H9 (cell line): ENCODE data around the gene SLC6A3. TPM values are rescaled to one million over a fixed set of nuclear protein-coding genes. Genes with fewer than 3 reads are reported as not detected.
"Not testable (repeated sequence)": the region's sequence is repeated elsewhere in the genome, so short reads cannot be mapped to it uniquely, and the experiment has no call there.

ENCODE experiments used
- DNase-seq: peaks from one replicate; pipeline ENCODE4 v3.0.0-alpha.2; 2017
- H2AFZ ChIP-seq: one replicate; pipeline ENCODE4 v1.6.1; 2013; ENCODE audit warnings: mild to moderate bottlenecking, low read length, control low read depth, moderate library complexity
- H2AK5ac ChIP-seq: 2 replicates; pipeline ENCODE4 v1.6.1; 2013; ENCODE audit warnings: low read length, control low read depth, mixed read lengths; ENCODE audit not compliant: insufficient read length
- H2BK120ac ChIP-seq: one replicate; pipeline ENCODE4 v1.6.1; 2013; ENCODE audit warnings: low read depth, mild to moderate bottlenecking, low read length, control low read depth, inconsistent platforms; ENCODE audit not compliant: poor library complexity, severe bottlenecking
- H2BK12ac ChIP-seq: 2 replicates; pipeline ENCODE4 v1.6.1; 2013; ENCODE audit warnings: low read length, control low read depth, mixed read lengths, low read depth; ENCODE audit not compliant: insufficient read length
- H2BK15ac ChIP-seq: 2 replicates; pipeline ENCODE4 v1.6.1; 2013; ENCODE audit warnings: low read depth, low read length, control low read depth
- H2BK20ac ChIP-seq: one replicate; pipeline ENCODE4 v1.6.1; 2013; ENCODE audit warnings: low read depth, mild to moderate bottlenecking, low read length, control low read depth, inconsistent platforms; ENCODE audit not compliant: poor library complexity, severe bottlenecking
- H2BK5ac ChIP-seq: 2 replicates; pipeline ENCODE4 v1.6.1; 2013; ENCODE audit warnings: low read length, control low read depth, mixed read lengths; ENCODE audit not compliant: insufficient read length
- H3K14ac ChIP-seq: 2 replicates; pipeline ENCODE4 v1.6.1; 2013; ENCODE audit warnings: low read length, control low read depth; ENCODE audit not compliant: insufficient read depth
- H3K18ac ChIP-seq: 2 replicates; pipeline ENCODE4 v1.6.1; 2013; ENCODE audit warnings: low read depth, mild to moderate bottlenecking, mixed read lengths, low read length, control low read depth; ENCODE audit not compliant: insufficient read length
- H3K23ac ChIP-seq: 2 replicates; pipeline ENCODE4 v1.6.1; 2013; ENCODE audit warnings: low read length, control low read depth, mixed read lengths, low read depth; ENCODE audit not compliant: insufficient read length
- H3K23me2 ChIP-seq: 2 replicates; pipeline ENCODE4 v1.6.1; 2013; ENCODE audit warnings: low read depth, mild to moderate bottlenecking, mixed read lengths, low read length, control low read depth; ENCODE audit not compliant: insufficient read length, poor library complexity, severe bottlenecking
- H3K27ac ChIP-seq: 2 replicates; pipeline ENCODE4 v1.5.1; 2013; ENCODE audit warnings: low read length, control low read depth, mixed read lengths, low read depth; ENCODE audit not compliant: insufficient read length
- H3K27me3 ChIP-seq: 2 replicates; pipeline ENCODE4 v1.6.1; 2013; ENCODE audit warnings: low read length, control low read depth, inconsistent platforms; ENCODE audit not compliant: insufficient read depth
- H3K4ac ChIP-seq: 2 replicates; pipeline ENCODE4 v1.6.1; 2013; ENCODE audit warnings: low read depth, mild to moderate bottlenecking, control low read depth, inconsistent platforms, low read length, moderate library complexity
- H3K4me1 ChIP-seq: 2 replicates; pipeline ENCODE4 v1.6.1; 2013; ENCODE audit warnings: low read length, control low read depth, inconsistent platforms; ENCODE audit not compliant: insufficient read depth
- H3K4me2 ChIP-seq: 2 replicates; pipeline ENCODE4 v1.6.1; 2013; ENCODE audit warnings: low read length, control low read depth, mixed read lengths; ENCODE audit not compliant: insufficient read length, insufficient read depth
- H3K56ac ChIP-seq: 2 replicates; pipeline ENCODE4 v1.6.1; 2013; ENCODE audit warnings: low read depth, mild to moderate bottlenecking, mixed read lengths, low read length, control low read depth; ENCODE audit not compliant: insufficient read length
- H3K79me1 ChIP-seq: 2 replicates; pipeline ENCODE4 v1.6.1; 2013; ENCODE audit warnings: low read depth, mild to moderate bottlenecking, moderate library complexity, low read length, control low read depth, inconsistent platforms; ENCODE audit not compliant: insufficient read depth, poor library complexity, severe bottlenecking
- H3K79me2 ChIP-seq: 2 replicates; pipeline ENCODE4 v1.6.1; 2013; ENCODE audit warnings: low read length, control low read depth, inconsistent platforms; ENCODE audit not compliant: insufficient read depth
- H3K9ac ChIP-seq: 2 replicates; pipeline ENCODE4 v1.6.1; 2013; ENCODE audit warnings: low read length, control low read depth, mixed read lengths; ENCODE audit not compliant: insufficient read length; ENCODE audit errors: extremely low read depth
- H3K9me3 ChIP-seq: one replicate; pipeline ENCODE4 v1.6.1; 2013; ENCODE audit warnings: low read depth, low read length, inconsistent platforms; ENCODE audit not compliant: control insufficient read depth
- H3T11ph ChIP-seq: one replicate; pipeline ENCODE4 v1.6.1; 2013; ENCODE audit warnings: mild to moderate bottlenecking, low read length, control low read depth, inconsistent platforms
- H4K20me1 ChIP-seq: one replicate; pipeline ENCODE4 v1.6.1; 2013; ENCODE audit not compliant: control insufficient read depth, insufficient read length, insufficient read depth
- H4K5ac ChIP-seq: 2 replicates; pipeline ENCODE4 v1.6.1; 2013; ENCODE audit warnings: low read depth, mild to moderate bottlenecking, mixed read lengths, low read length, control low read depth; ENCODE audit not compliant: insufficient read length
- H4K8ac ChIP-seq: replicated peaks from 2 replicates; pipeline ENCODE4 v1.6.1; 2013; ENCODE audit warnings: low read length, control low read depth, mixed read lengths, low read depth; ENCODE audit not compliant: insufficient read length
- H4K91ac ChIP-seq: 2 replicates; pipeline ENCODE4 v1.6.1; 2013; ENCODE audit warnings: low read depth, mild to moderate bottlenecking, moderate library complexity, mixed read lengths, low read length, control low read depth; ENCODE audit not compliant: insufficient read length
- H3K27ac Mint-ChIP-seq, 3 experiments: 2 replicates in 2 of 3; 3 replicates in 1 of 3; pipeline ENCODE4 v1.8.0; 2020 to 2021; ENCODE audit warnings: mixed read lengths in 3 of 3, mild to moderate bottlenecking in 1 of 3, moderate library complexity in 1 of 3
- H3K27me3 Mint-ChIP-seq: 2 replicates; pipeline ENCODE4 v1.8.0; 2021; ENCODE audit warnings: low read depth, mild to moderate bottlenecking, moderate library complexity, mixed read lengths
- H3K36me3 Mint-ChIP-seq, 3 experiments: 2 replicates in 2 of 3; 3 replicates in 1 of 3; pipeline ENCODE4 v1.8.0; 2020 to 2021; ENCODE audit warnings: low read depth in 3 of 3, mixed read lengths in 3 of 3; ENCODE audit not compliant: insufficient read depth in 1 of 3
- H3K4me1 Mint-ChIP-seq, 2 experiments: 2 replicates each; pipeline ENCODE4 v1.8.0; 2020; ENCODE audit warnings: mixed read lengths in 2 of 2
- H3K4me3 Mint-ChIP-seq, 2 experiments: 2 replicates in 1 of 2; 3 replicates in 1 of 2; pipeline ENCODE4 v1.8.0; 2020 to 2021; ENCODE audit warnings: mild to moderate bottlenecking in 2 of 2, mixed read lengths in 2 of 2, moderate library complexity in 1 of 2
- H3K9me3 Mint-ChIP-seq, 2 experiments: 2 replicates in 1 of 2; 3 replicates in 1 of 2; pipeline ENCODE4 v1.8.0; 2020; ENCODE audit warnings: mild to moderate bottlenecking in 2 of 2, mixed read lengths in 2 of 2, moderate library complexity in 1 of 2
- CTCF ChIP-seq: fragments of 200-600 bp; sonication (generic); conservative IDR thresholded peaks from 3 replicates; pipeline ENCODE4 v1.8.0; 2021; ENCODE audit warnings: antibody characterized with exemption, mild to moderate bottlenecking
- WGBS: extraction: QIAGEN DNeasy Blood & Tissue Kit; methylation state at CpG from one replicate; pipeline ENCODE4 v1.1.7; 2013; ENCODE audit warnings: missing lambda C conversion rate, low lambda C conversion rate, mixed read lengths; ENCODE audit not compliant: insufficient read length; ENCODE audit errors: extremely low coverage; 5-methylcytosine and 5-hydroxymethylcytosine counted together
- total RNA-seq: library from RNA; stranded (reverse); gene quantifications from 2 replicates; pipeline ENCODE4 v1.2.1, GENCODE V29; 2021

SLC6A3 gene
- total RNA-seq, 1 experiment from 2014 or later, result 0.61 TPM

- no peak overlapping the region for H2BK20ac ChIP-seq
- H3K4me1 Mint-ChIP-seq, result no peaks in the 10 kb centered on the region
- no peak overlapping the region for H3K9ac ChIP-seq
These were observed 21.2 kb downstream of the SLC6A3 start for GRCh38 chr5:1423901-1424603.

GRCh38 chr5:1422522-1422921 is 22.7 kb downstream of the SLC6A3 start:
- not testable (repeated sequence) for H3K27ac Mint-ChIP-seq, H3K23me2 ChIP-seq, DNase-seq, H3K14ac ChIP-seq, H3K4me1 ChIP-seq, H3K4me1 Mint-ChIP-seq, H2BK15ac ChIP-seq, H3K36me3 Mint-ChIP-seq, H2BK20ac ChIP-seq, H4K20me1 ChIP-seq, H4K91ac ChIP-seq, H3K56ac ChIP-seq, H3K9me3 ChIP-seq, H3K79me2 ChIP-seq, H2BK5ac ChIP-seq, H2BK120ac ChIP-seq, H2BK12ac ChIP-seq, H2AFZ ChIP-seq, H3K18ac ChIP-seq, H3K23ac ChIP-seq, H3K4me3 Mint-ChIP-seq, H3K27me3 ChIP-seq, H2AK5ac ChIP-seq, H3K9ac ChIP-seq, H4K5ac ChIP-seq, H4K8ac ChIP-seq, H3K79me1 ChIP-seq, H3K4me2 ChIP-seq, H3T11ph ChIP-seq, H3K4ac ChIP-seq, H3K27ac ChIP-seq
- Mint-ChIP-seq H3K27me3 (peaks cover 30% of the 10 kb centered on the region), H3K9me3 (peaks cover 17 to 22% of the 10 kb centered on the region in 2 experiments)
- no CpG with 5 or more reads among the region's 13 CpGs for WGBS

More at GRCh38 chr5:1423901-1424603, 21.2 kb downstream of the SLC6A3 start:
- Histone ChIP-seq H3K27ac (no peak overlapping the region), H3K23ac (no peak overlapping the region), H2BK5ac (no peak overlapping the region), H2BK120ac (no peak overlapping the region), H3K23me2 (no peaks in the 10 kb centered on the region), H3T11ph (no peak overlapping the region), H3K18ac (no peak overlapping the region), H4K20me1 (no peaks in the 10 kb centered on the region), H3K4me1 (no peaks in the 10 kb centered on the region), H4K91ac (no peak overlapping the region), H4K5ac (no peak overlapping the region), H2AFZ (no peak overlapping the region), H3K4ac (no peak overlapping the region), H2BK12ac (no peak overlapping the region), H3K27me3 (no peaks in the 10 kb centered on the region), H3K79me1 (no peaks in the 10 kb centered on the region), H3K14ac (no peak overlapping the region; the same call in 1 of the 2 replicates), H3K56ac (no peak overlapping the region), H3K9me3 (no peaks in the 10 kb centered on the region), H3K4me2 (no peak overlapping the region), H2AK5ac (no peak overlapping the region), H3K79me2 (no peaks in the 10 kb centered on the region), H2BK15ac (no peak overlapping the region), H4K8ac (no peak overlapping the region)
- Mint-ChIP-seq H3K36me3 (peaks cover 0 to 6% (median 3%) of the 10 kb centered on the region in 3 experiments; a peak in 3 of 7 replicates), H3K4me3 (no peak overlapping the region), H3K27ac (peak overlapping the region in 1 of 3 experiments; percentile 19; a peak in 1 of 7 replicates), H3K9me3 (peaks cover 25 to 34% of the 10 kb centered on the region in 2 experiments), H3K27me3 (peaks cover 32% of the 10 kb centered on the region)
- TF ChIP-seq CTCF, result no peak
- DNase-seq, result no peak
- WGBS, result no CpG with 5 or more reads among the region's 19 CpGs
